Uterus (tissue), 2 donors: ENCODE data around the gene MSMP.

ENCODE experiments used
- CTCF ChIP-seq, 4 experiments: fragments of 200-600 bp in 2 of 4; fragments of 450-650 bp in 2 of 4; sonication (generic) in 2 of 4; IDR thresholded peaks; one replicate each; pipeline ENCODE4 v1.5.1; 2016 to 2019; ENCODE audit warnings: antibody characterized with exemption in 4 of 4, mild to moderate bottlenecking in 2 of 4, moderate library complexity in 1 of 4
- POLR2A ChIP-seq, 2 donors: fragments of 450-650 bp; IDR thresholded peaks; one replicate each; pipeline ENCODE4 v1.6.1; 2016; ENCODE audit warnings: antibody characterized with exemption in 2 of 2, mild to moderate bottlenecking in 1 of 2, moderate library complexity in 1 of 2

- TF ChIP-seq CTCF (IDR thresholded peaks at IDR 0.05) (no peak), POLR2A (IDR thresholded peaks at IDR 0.05) (no peak)
These were observed 41.6 kb upstream of the MSMP start for GRCh38 chr9:35795695-35796094.
